Glutamatergic neuron (in vitro differentiated cells): ENCODE results near the gene TBC1D1. TPM values are rescaled to one million over a fixed set of nuclear protein-coding genes. Genes with fewer than 3 reads are reported as not detected.
A peak's percentile ranks its signal among the peaks of the same experiment; 100 is the strongest.

Source experiments
- DNase-seq: peaks from one replicate; pipeline ENCODE4 v3.0.0; 2022
- H3K27ac Mint-ChIP-seq: one replicate; pipeline ENCODE4 v1.8.0; 2020; ENCODE audit warnings: mild to moderate bottlenecking, mixed read lengths, inconsistent platforms; ENCODE audit not compliant: unreplicated experiment
- H3K27me3 Mint-ChIP-seq: one replicate; pipeline ENCODE4 v1.8.0; 2020; ENCODE audit warnings: mild to moderate bottlenecking, moderate library complexity, mixed read lengths, inconsistent platforms; ENCODE audit not compliant: unreplicated experiment
- H3K36me3 Mint-ChIP-seq: one replicate; pipeline ENCODE4 v1.8.0; 2020; ENCODE audit warnings: mild to moderate bottlenecking, mixed read lengths, inconsistent platforms; ENCODE audit not compliant: unreplicated experiment
- H3K4me1 Mint-ChIP-seq: one replicate; pipeline ENCODE4 v1.8.0; 2020; ENCODE audit warnings: mild to moderate bottlenecking, low read depth, mixed read lengths, inconsistent platforms; ENCODE audit not compliant: unreplicated experiment
- H3K4me3 Mint-ChIP-seq: one replicate; pipeline ENCODE4 v1.8.0; 2020; ENCODE audit warnings: mild to moderate bottlenecking, mixed read lengths, inconsistent platforms; ENCODE audit not compliant: unreplicated experiment
- H3K9me3 Mint-ChIP-seq: one replicate; pipeline ENCODE4 v1.8.0; 2020; ENCODE audit warnings: mild to moderate bottlenecking, moderate library complexity, mixed read lengths, inconsistent platforms; ENCODE audit not compliant: unreplicated experiment
- total RNA-seq: library from RNA; stranded (reverse); fragmentation: NEBNext Ultra II Directional; extraction: Animal tissue kit (Norgen Biotek cat#: 25700); gene quantifications from one replicate; pipeline ENCODE4 v1.2.1, GENCODE V29; 2021; ENCODE audit not compliant: unreplicated experiment
- TF ChIP-seq, protein P1 (sequence below): fragments of 200-600 bp; sonication (generic); IDR thresholded peaks from one replicate; pipeline ENCODE4 v1.5.0; 2021; ENCODE audit not compliant: partially characterized antibody, unreplicated experiment

TBC1D1 gene
- total RNA-seq, 1 donor from 2014 or later, result 106 TPM

DNA sequence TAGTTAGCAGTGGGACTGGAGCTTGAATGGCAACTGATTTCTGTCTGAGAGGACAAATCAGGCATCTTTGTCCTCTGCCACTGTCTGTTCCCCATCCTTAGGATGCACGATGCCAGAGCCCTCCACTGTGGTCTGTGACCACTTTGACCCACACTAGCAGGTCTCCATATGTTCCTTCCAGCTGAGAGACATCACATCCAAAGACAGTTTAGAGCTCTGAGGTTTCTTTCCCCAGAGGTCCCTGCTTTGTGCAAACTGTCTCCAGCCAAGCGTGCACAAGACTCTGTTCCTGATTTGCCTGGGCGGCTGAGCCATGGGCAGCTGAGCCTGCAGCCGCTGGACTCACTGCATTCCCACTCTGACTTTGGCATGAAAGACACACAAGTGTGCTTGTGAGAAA is 167.3 kb downstream of the TBC1D1 start:
- peak overlapping the region; percentile 79 for H3K27ac Mint-ChIP-seq
- H3K36me3 Mint-ChIP-seq, result no peaks in the 10 kb centered on the region
- H3K9me3 Mint-ChIP-seq, result peaks cover 11% of the 10 kb centered on the region
- peaks cover 38% of the 10 kb centered on the region for H3K4me1 Mint-ChIP-seq
- TF ChIP-seq, protein P1, sequence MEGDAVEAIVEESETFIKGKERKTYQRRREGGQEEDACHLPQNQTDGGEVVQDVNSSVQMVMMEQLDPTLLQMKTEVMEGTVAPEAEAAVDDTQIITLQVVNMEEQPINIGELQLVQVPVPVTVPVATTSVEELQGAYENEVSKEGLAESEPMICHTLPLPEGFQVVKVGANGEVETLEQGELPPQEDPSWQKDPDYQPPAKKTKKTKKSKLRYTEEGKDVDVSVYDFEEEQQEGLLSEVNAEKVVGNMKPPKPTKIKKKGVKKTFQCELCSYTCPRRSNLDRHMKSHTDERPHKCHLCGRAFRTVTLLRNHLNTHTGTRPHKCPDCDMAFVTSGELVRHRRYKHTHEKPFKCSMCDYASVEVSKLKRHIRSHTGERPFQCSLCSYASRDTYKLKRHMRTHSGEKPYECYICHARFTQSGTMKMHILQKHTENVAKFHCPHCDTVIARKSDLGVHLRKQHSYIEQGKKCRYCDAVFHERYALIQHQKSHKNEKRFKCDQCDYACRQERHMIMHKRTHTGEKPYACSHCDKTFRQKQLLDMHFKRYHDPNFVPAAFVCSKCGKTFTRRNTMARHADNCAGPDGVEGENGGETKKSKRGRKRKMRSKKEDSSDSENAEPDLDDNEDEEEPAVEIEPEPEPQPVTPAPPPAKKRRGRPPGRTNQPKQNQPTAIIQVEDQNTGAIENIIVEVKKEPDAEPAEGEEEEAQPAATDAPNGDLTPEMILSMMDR, result no peak
- H3K4me3 Mint-ChIP-seq, result peak overlapping the region; percentile 16
- H3K27me3 Mint-ChIP-seq, result peaks cover 7% of the 10 kb centered on the region
- peak; percentile 51 for DNase-seq

DNA sequence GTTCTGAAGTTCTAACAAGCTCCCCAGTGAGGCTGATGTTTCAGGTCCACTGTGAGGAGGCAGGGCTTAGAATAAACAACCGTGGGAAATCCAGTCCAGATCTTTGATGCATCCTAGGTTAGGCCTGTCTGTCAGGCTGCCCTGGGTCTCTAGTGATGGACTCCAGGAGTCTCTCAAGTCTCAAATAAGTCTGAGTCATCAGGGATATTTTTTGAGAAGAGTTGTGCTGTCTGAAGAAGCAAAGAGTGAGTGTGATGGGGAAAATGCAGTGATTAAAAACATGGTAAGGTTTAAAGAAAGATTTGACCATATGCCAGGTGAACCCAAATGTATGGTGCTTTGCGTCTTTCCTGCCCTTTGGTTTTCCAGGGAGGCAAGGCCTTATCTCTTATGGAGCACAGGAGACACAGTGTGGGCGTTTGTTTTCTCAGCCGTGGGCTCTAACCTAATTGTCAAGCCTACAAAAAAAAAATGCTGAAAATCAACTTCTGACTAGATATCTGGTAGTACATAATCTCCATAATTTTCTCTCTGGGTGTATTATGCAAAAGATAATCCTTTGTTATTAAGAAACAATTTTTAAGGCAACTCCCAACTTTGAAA is 170.0 kb downstream of the TBC1D1 start:
- Mint-ChIP-seq H3K36me3 (no peaks in the 10 kb centered on the region), H3K4me3 (no peak overlapping the region), H3K27ac (no peak overlapping the region), H3K9me3 (peaks cover 10% of the 10 kb centered on the region), H3K4me1 (peaks cover 36% of the 10 kb centered on the region), H3K27me3 (peaks cover 8% of the 10 kb centered on the region)
- TF ChIP-seq, protein P1, result no peak
- DNase-seq, result no peak

DNA sequence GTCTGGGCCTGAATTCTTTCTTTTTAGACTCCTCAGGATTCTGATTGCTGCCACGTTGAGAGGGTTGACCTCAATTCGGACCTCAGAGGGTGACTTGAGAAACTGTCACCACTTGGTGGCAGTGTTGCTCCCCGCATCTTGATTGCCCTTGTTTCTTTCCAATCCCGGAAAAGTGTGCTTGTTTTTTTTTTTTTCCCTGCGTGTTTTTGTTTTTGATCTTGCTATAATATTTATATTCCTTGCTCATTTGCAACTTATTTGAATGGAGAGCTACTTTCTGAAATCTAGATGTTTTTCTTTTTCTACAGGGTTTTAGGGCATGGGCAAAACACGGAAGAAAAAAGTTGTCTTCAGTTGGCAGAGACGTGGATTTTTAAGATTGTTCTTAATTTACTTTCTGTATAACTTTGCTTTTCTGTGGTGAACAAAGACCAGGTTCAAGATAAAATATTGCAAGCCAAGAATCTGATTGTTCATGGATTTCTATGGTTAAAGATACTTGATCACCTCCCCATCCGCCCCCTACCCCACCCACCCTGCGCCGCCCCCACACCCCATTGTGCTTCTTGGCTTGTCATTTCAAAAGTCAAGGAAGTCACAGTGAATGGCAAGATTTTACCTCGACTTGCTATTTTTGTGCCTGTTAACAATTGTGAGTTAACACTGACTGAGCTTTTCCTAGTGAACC is 171.3 kb downstream of the TBC1D1 start:
- H3K4me1 Mint-ChIP-seq, result peaks cover 29% of the 10 kb centered on the region
- H3K4me3 Mint-ChIP-seq, result no peak overlapping the region
- peaks cover 7% of the 10 kb centered on the region for H3K9me3 Mint-ChIP-seq
- H3K36me3 Mint-ChIP-seq, result no peaks in the 10 kb centered on the region
- no peak overlapping the region for H3K27ac Mint-ChIP-seq
- peaks cover 8% of the 10 kb centered on the region for H3K27me3 Mint-ChIP-seq
- DNase-seq, result peak; percentile 81
- TF ChIP-seq, protein P1, result peak; percentile 87

DNA sequence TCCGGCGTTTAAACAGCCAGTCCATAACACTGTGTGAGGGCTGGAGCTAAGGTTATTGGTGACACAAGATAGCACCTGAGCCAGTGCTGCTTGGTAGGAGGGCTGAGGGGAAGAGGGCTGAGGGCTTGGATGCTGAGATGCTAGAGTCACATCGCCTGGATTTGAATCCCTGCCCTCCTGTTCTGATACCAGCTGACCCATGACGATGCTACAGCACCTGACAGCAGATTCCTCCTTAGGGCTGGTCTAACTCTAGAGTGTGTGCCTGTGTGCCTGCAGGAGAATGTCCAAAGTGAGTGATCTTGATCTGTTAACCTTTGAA is 171.9 kb downstream of the TBC1D1 start:
- H3K4me1 Mint-ChIP-seq, result peaks cover 25% of the 10 kb centered on the region
- H3K4me3 Mint-ChIP-seq, result no peak overlapping the region
- peaks cover 7% of the 10 kb centered on the region for H3K9me3 Mint-ChIP-seq
- TF ChIP-seq, protein P1, result no peak
- H3K27me3 Mint-ChIP-seq, result peaks cover 6% of the 10 kb centered on the region
- no peak for DNase-seq
- H3K27ac Mint-ChIP-seq, result no peak overlapping the region
- H3K36me3 Mint-ChIP-seq, result no peaks in the 10 kb centered on the region

DNA sequence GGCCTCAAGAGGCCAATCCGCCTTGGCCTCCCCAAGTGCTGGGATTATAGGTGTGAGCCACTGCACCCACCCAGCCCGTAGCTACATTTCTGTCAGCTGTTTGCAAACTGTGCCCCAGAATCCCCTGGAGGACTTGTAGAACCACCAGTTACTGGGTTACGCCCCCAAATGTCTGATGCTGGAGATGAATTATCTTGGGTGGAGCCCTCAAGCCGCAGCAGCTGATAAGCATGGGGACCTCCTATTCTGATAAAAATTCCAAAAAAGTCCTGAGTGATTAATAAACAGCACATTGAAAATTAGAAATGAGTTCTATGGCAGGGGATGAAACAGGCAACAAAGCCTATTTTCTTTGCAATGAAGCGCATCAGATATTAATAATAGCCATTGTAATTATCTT is 174.3 kb downstream of the TBC1D1 start:
- no peak for DNase-seq
- Mint-ChIP-seq H3K27ac (no peak overlapping the region), H3K36me3 (no peaks in the 10 kb centered on the region), H3K4me3 (no peak overlapping the region), H3K27me3 (peaks cover 6% of the 10 kb centered on the region), H3K9me3 (peaks cover 2% of the 10 kb centered on the region), H3K4me1 (peaks cover 14% of the 10 kb centered on the region)
- TF ChIP-seq, protein P1, result no peak
